Mesenchymal stem cell (in vitro differentiated cells and primary cell): ENCODE results near the gene SCYGR6. TPM values are rescaled to one million over a fixed set of nuclear protein-coding genes. Genes with fewer than 3 reads are reported as not detected.

Experiments used
- small RNA-seq: library from polyadenylated mRNA; stranded (forward); fragments of <200 nt; extraction: miRNeasy Mini kit (QIAGEN cat#:217004); gene quantifications from one replicate; pipeline ENCODE3, GENCODE V24; 2013; ENCODE audit warnings: low read depth

Gene SCYGR6

Small RNAs within 50 kb of the gene (small RNA-seq; reads per million reads assigned to genes)
- gene RNA5SP121, result not detected
